Osteocyte (in vitro differentiated cells): Measurements from ENCODE around the gene PKNOX2. TPM values are rescaled to one million over a fixed set of nuclear protein-coding genes. Genes with fewer than 3 reads are reported as not detected.

Source experiments
- DNase-seq: peaks from one replicate; pipeline ENCODE4 v3.0.0; 2021; ENCODE audit warnings: mixed read lengths; ENCODE audit not compliant: unreplicated experiment; ENCODE audit errors: extremely low spot score
- H3K27ac Mint-ChIP-seq: one replicate; pipeline ENCODE4 v1.8.0; 2021; ENCODE audit warnings: mild to moderate bottlenecking, mixed read lengths; ENCODE audit not compliant: unreplicated experiment
- H3K27me3 Mint-ChIP-seq: one replicate; pipeline ENCODE4 v1.8.0; 2021; ENCODE audit warnings: mixed read lengths; ENCODE audit not compliant: unreplicated experiment
- H3K36me3 Mint-ChIP-seq: one replicate; pipeline ENCODE4 v1.8.0; 2021; ENCODE audit warnings: mixed read lengths; ENCODE audit not compliant: unreplicated experiment
- H3K4me1 Mint-ChIP-seq: one replicate; pipeline ENCODE4 v1.8.0; 2021; ENCODE audit warnings: mixed read lengths; ENCODE audit not compliant: unreplicated experiment
- H3K4me3 Mint-ChIP-seq: one replicate; pipeline ENCODE4 v1.8.0; 2021; ENCODE audit warnings: mild to moderate bottlenecking, moderate library complexity, mixed read lengths; ENCODE audit not compliant: unreplicated experiment
- H3K9me3 Mint-ChIP-seq: one replicate; pipeline ENCODE4 v1.8.0; 2021; ENCODE audit warnings: mixed read lengths; ENCODE audit not compliant: unreplicated experiment
- total RNA-seq: library from RNA; stranded (reverse); gene quantifications from 2 replicates; pipeline ENCODE4 v1.2.1, GENCODE V29; 2021
- TF ChIP-seq, protein P1 (sequence below): fragments of 200-600 bp; sonication (generic); IDR thresholded peaks from 2 replicates; pipeline ENCODE4 v1.5.0; 2021; ENCODE audit warnings: antibody characterized with exemption, mild to moderate bottlenecking, moderate library complexity

PKNOX2 gene
- total RNA-seq, 1 donor from 2014 or later: 89.3 TPM

- Mint-ChIP-seq H3K4me3 (no peak overlapping the region), H3K27me3 (no peaks in the 10 kb centered on the region), H3K9me3 (no peaks in the 10 kb centered on the region), H3K4me1 (peaks cover 26% of the 10 kb centered on the region), H3K36me3 (peaks cover 45% of the 10 kb centered on the region), H3K27ac (no peak overlapping the region)
- DNase-seq: no peak
- TF ChIP-seq, protein P1, sequence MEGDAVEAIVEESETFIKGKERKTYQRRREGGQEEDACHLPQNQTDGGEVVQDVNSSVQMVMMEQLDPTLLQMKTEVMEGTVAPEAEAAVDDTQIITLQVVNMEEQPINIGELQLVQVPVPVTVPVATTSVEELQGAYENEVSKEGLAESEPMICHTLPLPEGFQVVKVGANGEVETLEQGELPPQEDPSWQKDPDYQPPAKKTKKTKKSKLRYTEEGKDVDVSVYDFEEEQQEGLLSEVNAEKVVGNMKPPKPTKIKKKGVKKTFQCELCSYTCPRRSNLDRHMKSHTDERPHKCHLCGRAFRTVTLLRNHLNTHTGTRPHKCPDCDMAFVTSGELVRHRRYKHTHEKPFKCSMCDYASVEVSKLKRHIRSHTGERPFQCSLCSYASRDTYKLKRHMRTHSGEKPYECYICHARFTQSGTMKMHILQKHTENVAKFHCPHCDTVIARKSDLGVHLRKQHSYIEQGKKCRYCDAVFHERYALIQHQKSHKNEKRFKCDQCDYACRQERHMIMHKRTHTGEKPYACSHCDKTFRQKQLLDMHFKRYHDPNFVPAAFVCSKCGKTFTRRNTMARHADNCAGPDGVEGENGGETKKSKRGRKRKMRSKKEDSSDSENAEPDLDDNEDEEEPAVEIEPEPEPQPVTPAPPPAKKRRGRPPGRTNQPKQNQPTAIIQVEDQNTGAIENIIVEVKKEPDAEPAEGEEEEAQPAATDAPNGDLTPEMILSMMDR: no peak
These were observed 193.8 kb downstream of the PKNOX2 start for GRCh38 chr11:125358254-125358840.

GRCh38 chr11:125359130-125359529, 194.6 kb downstream of the PKNOX2 start:
- H3K4me3 Mint-ChIP-seq: no peak overlapping the region
- H3K4me1 Mint-ChIP-seq: peaks cover 34% of the 10 kb centered on the region
- H3K27ac Mint-ChIP-seq: no peak overlapping the region
- no peaks in the 10 kb centered on the region for H3K27me3 Mint-ChIP-seq
- TF ChIP-seq, protein P1: no peak
- no peak for DNase-seq
- no peaks in the 10 kb centered on the region for H3K9me3 Mint-ChIP-seq
- peaks cover 43% of the 10 kb centered on the region for H3K36me3 Mint-ChIP-seq

DNA sequence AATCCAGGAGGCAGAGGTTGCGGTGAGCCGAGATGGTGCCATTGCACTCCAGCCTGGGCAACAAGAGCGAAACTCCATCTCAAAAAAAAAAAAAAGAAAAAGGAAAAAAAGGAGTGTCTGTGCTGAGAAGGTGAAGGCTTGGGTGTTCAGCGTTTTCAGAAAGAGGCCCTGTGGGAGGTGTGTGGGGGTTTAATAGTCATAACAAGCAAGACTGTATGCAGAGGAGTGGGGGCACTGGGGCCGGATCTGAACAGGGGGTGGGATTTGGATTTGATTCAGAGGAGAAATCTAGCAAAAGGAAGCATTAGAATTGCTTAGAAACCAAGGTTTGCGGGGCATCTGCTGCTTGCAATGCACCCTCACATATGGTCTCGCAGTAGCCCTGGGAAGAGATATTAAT, 195.5 kb downstream of the PKNOX2 start:
- H3K4me3 Mint-ChIP-seq: no peak overlapping the region
- peaks cover 42% of the 10 kb centered on the region for H3K4me1 Mint-ChIP-seq
- TF ChIP-seq, protein P1: no peak
- H3K27me3 Mint-ChIP-seq: no peaks in the 10 kb centered on the region
- no peak overlapping the region for H3K27ac Mint-ChIP-seq
- H3K9me3 Mint-ChIP-seq: no peaks in the 10 kb centered on the region
- DNase-seq: no peak
- H3K36me3 Mint-ChIP-seq: peaks cover 43% of the 10 kb centered on the region

GRCh38 chr11:125364121-125364826, 199.7 kb downstream of the PKNOX2 start:
- Mint-ChIP-seq H3K9me3 (no peaks in the 10 kb centered on the region), H3K36me3 (peaks cover 41% of the 10 kb centered on the region), H3K4me1 (peaks cover 20% of the 10 kb centered on the region), H3K4me3 (no peak overlapping the region), H3K27me3 (no peaks in the 10 kb centered on the region), H3K27ac (peak overlapping the region; percentile 85)
- no peak for DNase-seq
- TF ChIP-seq, protein P1: peak; percentile 29

DNA sequence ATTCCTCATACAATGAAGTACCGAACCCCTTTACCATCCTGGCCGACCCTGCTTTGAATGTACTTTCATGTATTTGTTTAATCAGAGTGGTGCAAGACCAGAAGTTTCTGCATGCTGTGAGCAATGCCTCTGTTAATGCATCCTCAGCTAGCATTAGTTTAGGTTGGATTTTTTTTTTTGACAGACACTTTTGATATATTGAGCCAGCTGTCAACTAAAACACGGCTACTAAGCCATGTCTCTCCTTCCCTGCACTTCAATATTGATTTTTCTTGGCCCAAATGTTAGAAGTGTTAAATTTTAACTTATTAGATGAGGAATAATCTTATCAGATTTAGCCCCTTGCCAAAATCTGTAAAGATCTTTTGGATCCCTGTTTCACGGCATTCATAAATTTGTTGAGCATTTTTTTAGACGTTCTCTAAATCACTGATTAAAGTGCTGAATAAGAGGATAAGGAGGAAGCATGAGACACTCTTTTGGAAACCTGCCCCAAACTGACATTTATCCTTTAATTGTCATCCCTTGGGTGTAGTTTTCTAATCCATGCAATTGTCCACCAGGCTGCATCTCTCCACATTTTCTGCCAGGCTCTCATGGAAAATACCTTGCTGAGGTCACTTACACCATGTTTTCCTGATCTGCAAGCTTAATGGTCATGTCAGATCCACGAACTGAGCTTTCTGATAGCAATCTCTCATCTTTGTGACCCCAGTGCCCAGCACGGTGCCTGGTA, 200.8 kb downstream of the PKNOX2 start:
- no peak overlapping the region for H3K4me3 Mint-ChIP-seq
- DNase-seq: no peak
- peaks cover 47% of the 10 kb centered on the region for H3K36me3 Mint-ChIP-seq
- H3K27me3 Mint-ChIP-seq: no peaks in the 10 kb centered on the region
- peaks cover 20% of the 10 kb centered on the region for H3K4me1 Mint-ChIP-seq
- H3K27ac Mint-ChIP-seq: no peak overlapping the region
- TF ChIP-seq, protein P1: no peak
- H3K9me3 Mint-ChIP-seq: no peaks in the 10 kb centered on the region
